Pancreas (tissue), 10 donors: ENCODE results near the gene SCN1A. TPM values are rescaled to one million over a fixed set of nuclear protein-coding genes. Genes with fewer than 3 reads are reported as not detected.

ENCODE experiments used
- ATAC-seq, 4 donors: fragments of 200-7000 bp; cut with Tn5 transposase; one replicate each; pipeline versions ENCODE4 v1.8.0 to v1.9.1; 2020; ENCODE audit warnings: mild to moderate bottlenecking in 4 of 4, moderate library complexity in 4 of 4
- DNase-seq, 6 donors: peaks; one replicate each; pipeline ENCODE4 v3.0.0-alpha.2; 2020
- FAIRE-seq: peaks from 2 replicates; lab custom pipeline; 2012; peaks lifted over from hg19 to GRCh38; lab: Jason Lieb, UNC
- H3K27ac ChIP-seq, 4 donors: fragments of 200-600 bp; sonication (generic); 1 replicate in 3 of 4; 2 replicates in 1 of 4; pipeline versions ENCODE4 v1.5.0 to v1.8.0; 2020
- H3K27me3 ChIP-seq, 4 donors: fragments of 200-600 bp; one replicate each; pipeline ENCODE4 v1.8.0; 2021
- H3K36me3 ChIP-seq, 3 donors: fragments of 200-600 bp; sonication (generic) in 1 of 3; one replicate each; pipeline versions ENCODE4 v1.5.0 to v1.8.0; 2020 to 2021
- H3K4me1 ChIP-seq, 3 donors: fragments of 200-600 bp; one replicate each; pipeline ENCODE4 v1.8.0; 2021
- H3K4me3 ChIP-seq, 4 donors: fragments of 200-600 bp; sonication (generic) in 2 of 4; one replicate each; pipeline versions ENCODE4 v1.5.0 to v1.8.0; 2020 to 2021
- H3K9me3 ChIP-seq, 4 donors: fragments of 200-600 bp; one replicate each; pipeline ENCODE4 v1.8.0; 2021
- WGBS, 2 donors: extraction: QIAGEN DNeasy Blood & Tissue Kit; methylation state at CpG; one replicate each; pipeline ENCODE4 v1.1.7; 2013; 5-methylcytosine and 5-hydroxymethylcytosine counted together
- intact Hi-C, 3 donors: fragments of 100-400 bp; cut with DNase I; formaldehyde crosslinking; loops; one replicate each; pipeline versions ENCODE4 v1.11.1 to v1.14.2; 2022
- polyA plus RNA-seq, 2 donors: library from polyadenylated mRNA; stranded (reverse); fragments of 200-250 nt; gene quantifications; one replicate each; pipeline ENCODE4 v1.2.3, GENCODE V29; 2013
- total RNA-seq, 6 donors: library from RNA; stranded (reverse); fragmentation: NEBNext Ultra II Directional in 4 of 6; extraction: Animal tissue kit (Norgen Biotek cat#: 25700) in 4 of 6; gene quantifications; one replicate each; pipeline versions ENCODE4 v1.2.1 to v1.2.4, GENCODE V29; 2021 to 2023
- TF ChIP-seq, protein P1 (sequence below), 4 donors: fragments of 200-600 bp; sonication (generic) in 3 of 4; IDR thresholded peaks; one replicate each; pipeline versions ENCODE4 v1.5.0 to v1.8.0; 2021; ENCODE audit warnings: antibody characterized with exemption in 4 of 4
- donor health status: healthy with polysubstance abuse.
- donor health status: DM: no; HTN: no; CAD: no; lungs with moderate emphysema.
- donor health status: DM: no; HTN: no; CAD: no.
- donor health status: control.
- donor health status: control.
- donor health status: Bipolar disorder and iron deficiency.
- donor health status: DM: yes; HTN: yes; CAD: no.
- donor health status: DM: no; HTN: no; CAD: no.
- donor health status: DM: no; HTN: no; CAD: no.
- donor health status: DM: yes; HTN: yes; CAD: no.

SCN1A gene
- total and polyA plus RNA-seq, 8 donors: 0.03 to 0.43 (median 0.05) TPM; not detected in 2

- TF ChIP-seq, protein P1, sequence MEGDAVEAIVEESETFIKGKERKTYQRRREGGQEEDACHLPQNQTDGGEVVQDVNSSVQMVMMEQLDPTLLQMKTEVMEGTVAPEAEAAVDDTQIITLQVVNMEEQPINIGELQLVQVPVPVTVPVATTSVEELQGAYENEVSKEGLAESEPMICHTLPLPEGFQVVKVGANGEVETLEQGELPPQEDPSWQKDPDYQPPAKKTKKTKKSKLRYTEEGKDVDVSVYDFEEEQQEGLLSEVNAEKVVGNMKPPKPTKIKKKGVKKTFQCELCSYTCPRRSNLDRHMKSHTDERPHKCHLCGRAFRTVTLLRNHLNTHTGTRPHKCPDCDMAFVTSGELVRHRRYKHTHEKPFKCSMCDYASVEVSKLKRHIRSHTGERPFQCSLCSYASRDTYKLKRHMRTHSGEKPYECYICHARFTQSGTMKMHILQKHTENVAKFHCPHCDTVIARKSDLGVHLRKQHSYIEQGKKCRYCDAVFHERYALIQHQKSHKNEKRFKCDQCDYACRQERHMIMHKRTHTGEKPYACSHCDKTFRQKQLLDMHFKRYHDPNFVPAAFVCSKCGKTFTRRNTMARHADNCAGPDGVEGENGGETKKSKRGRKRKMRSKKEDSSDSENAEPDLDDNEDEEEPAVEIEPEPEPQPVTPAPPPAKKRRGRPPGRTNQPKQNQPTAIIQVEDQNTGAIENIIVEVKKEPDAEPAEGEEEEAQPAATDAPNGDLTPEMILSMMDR (IDR thresholded peaks at IDR 0.05): no peak
- FAIRE-seq: no peak
Observed at GRCh38 chr2:166167449-166167848, 39.6 kb upstream of the SCN1A start.

DNA sequence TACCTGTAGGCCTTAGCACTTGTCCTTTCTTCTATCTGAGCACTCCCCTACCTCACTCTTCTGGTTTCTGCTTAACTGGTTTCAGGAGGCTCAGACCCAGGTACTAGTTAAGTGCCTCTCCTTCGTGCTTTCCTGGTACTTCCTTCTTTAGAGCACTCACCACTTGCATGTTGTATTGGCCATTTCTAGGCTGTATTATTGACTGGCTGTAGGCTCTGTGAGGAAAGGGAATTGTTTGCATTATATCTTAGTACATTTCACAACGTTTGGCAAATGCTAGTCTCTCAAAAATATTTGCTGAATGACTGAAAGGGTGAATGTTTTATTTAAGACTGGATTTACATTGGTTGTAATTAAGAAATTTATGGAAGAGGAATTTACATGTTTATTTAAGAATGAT, 36.0 kb upstream of the SCN1A start:
- no peak overlapping the region for H3K4me3 ChIP-seq
- 38 to 45% methylated on average over 2 of the region's 2 CpGs for WGBS, 2 donors
- no peak for DNase-seq
- TF ChIP-seq, protein P1 (IDR thresholded peaks at IDR 0.05): no peak
- ATAC-seq: no peak
- no peaks in the 10 kb centered on the region for H3K36me3 ChIP-seq
- H3K27me3 ChIP-seq: no peaks in the 10 kb centered on the region
- FAIRE-seq: no peak
- intact Hi-C loops: no loop called here
- no peak overlapping the region for H3K27ac ChIP-seq
- no peaks in the 10 kb centered on the region for H3K9me3 ChIP-seq
- H3K4me1 ChIP-seq: no peaks in the 10 kb centered on the region

More at GRCh38 chr2:166167449-166167848, 39.6 kb upstream of the SCN1A start:
- no peak overlapping the region for H3K27ac ChIP-seq
- no peak for ATAC-seq
- no peaks in the 10 kb centered on the region for H3K9me3 ChIP-seq
- H3K4me3 ChIP-seq: no peak overlapping the region
- no peaks in the 10 kb centered on the region for H3K4me1 ChIP-seq
- H3K27me3 ChIP-seq: no peaks in the 10 kb centered on the region
- intact Hi-C loops: no loop called here
- WGBS, 2 donors: 25 to 52% methylated on average over 2 of the region's 2 CpGs
- H3K36me3 ChIP-seq: no peaks in the 10 kb centered on the region
- no peak for DNase-seq

GRCh38 chr2:166158546-166158945, 30.7 kb upstream of the SCN1A start:
- FAIRE-seq (no peak), ATAC-seq (no peak)
- WGBS, 2 donors: 80 to 90% methylated on average over 2 of the region's 2 CpGs

GRCh38 chr2:166157578-166157977, 29.8 kb upstream of the SCN1A start:
- Histone ChIP-seq H3K4me1 (no peaks in the 10 kb centered on the region), H3K4me3 (no peak overlapping the region), H3K27me3 (no peaks in the 10 kb centered on the region), H3K27ac (no peak overlapping the region), H3K9me3 (no peaks in the 10 kb centered on the region), H3K36me3 (no peaks in the 10 kb centered on the region)
- TF ChIP-seq, protein P1 (IDR thresholded peaks at IDR 0.05): no peak
- 13 to 22% methylated on average over 2 of the region's 2 CpGs for WGBS, 2 donors
- FAIRE-seq: no peak
- ATAC-seq: peak in 3 of 4 donors; percentile 16 to 63 (median 40)
- intact Hi-C loops: no loop called here
- DNase-seq: peak in 1 of 6 donors; percentile 35

More at GRCh38 chr2:166158546-166158945, 30.7 kb upstream of the SCN1A start:
- no peak for DNase-seq
- no peaks in the 10 kb centered on the region for H3K4me1 ChIP-seq
- H3K27ac ChIP-seq: no peak overlapping the region
- intact Hi-C loops: no loop called here
- no peak overlapping the region for H3K4me3 ChIP-seq
- no peaks in the 10 kb centered on the region for H3K9me3 ChIP-seq
- H3K36me3 ChIP-seq: no peaks in the 10 kb centered on the region
- TF ChIP-seq, protein P1 (IDR thresholded peaks at IDR 0.05): no peak
- H3K27me3 ChIP-seq: no peaks in the 10 kb centered on the region

- FAIRE-seq: no peak
- WGBS, 2 donors: 39 to 42% methylated on average over 3 of the region's 3 CpGs
Observed at GRCh38 chr2:166156985-166157490, 29.2 kb upstream of the SCN1A start.

More at GRCh38 chr2:166156985-166157490, 29.2 kb upstream of the SCN1A start:
- H3K27ac ChIP-seq: no peak overlapping the region
- no peaks in the 10 kb centered on the region for H3K27me3 ChIP-seq
- DNase-seq (no peak), ATAC-seq (peak in 2 of 4 donors; percentile 21 to 26)
- no peak overlapping the region for H3K4me3 ChIP-seq
- H3K4me1 ChIP-seq: no peaks in the 10 kb centered on the region
- intact Hi-C loops: no loop called here
- H3K36me3 ChIP-seq: no peaks in the 10 kb centered on the region
- TF ChIP-seq, protein P1 (IDR thresholded peaks at IDR 0.05): no peak
- no peaks in the 10 kb centered on the region for H3K9me3 ChIP-seq
